ENCODE results near the gene SCD5. TPM values are rescaled to one million over a fixed set of nuclear protein-coding genes. Genes with fewer than 3 reads are reported as not detected.
A peak's percentile ranks its signal among the peaks of the same experiment; 100 is the strongest.

The SCD5 gene
- total and polyA plus RNA-seq, 2 of the 4 experiments (the other 2 are of a cell fraction) = 12.4 to 13.5 TPM

GRCh38 chr4:82733636-82734035 lies 65.0 kb downstream of the SCD5 start:
- Histone ChIP-seq H4K5ac (ENCODE audit: low read depth, low read length) (no peak overlapping the region), H3K18ac (ENCODE audit: low read depth, low read length) (no peak overlapping the region), H2AFZ (replicated peaks; ENCODE audit: low read length, poor library complexity) (peak overlapping the region; percentile 52), H2BK120ac (ENCODE audit: low read depth, low read length) (no peak overlapping the region), H3K4me2 (ENCODE audit: low read depth, low read length) (no peak overlapping the region), H3K36me3 (ENCODE audit: control insufficient read depth, insufficient read depth, low read length) (no peaks in the 10 kb centered on the region), H2BK20ac (ENCODE audit: low read depth, low read length) (no peak overlapping the region), H4K8ac (ENCODE audit: low read depth in 2 of 2, low read length in 2 of 2) (no peak overlapping the region), H2BK15ac (ENCODE audit: low read depth, low read length) (no peak overlapping the region), H3K4me1 (ENCODE audit: control insufficient read depth, insufficient read depth, low read length) (peaks cover 8% of the 10 kb centered on the region), H2BK5ac (ENCODE audit: low read depth, low read length, poor library complexity, severe bottlenecking) (no peak overlapping the region), H2AK9ac (replicated peaks; ENCODE audit: low read depth, low read length, poor library complexity) (no peak overlapping the region), H3K4me3 (ENCODE audit: insufficient read depth, low read depth, low read length) (no peak overlapping the region), H3K14ac (replicated peaks; ENCODE audit: low read depth, low read length) (no peak overlapping the region), H3K27ac (ENCODE audit: insufficient read depth, low read length) (no peak overlapping the region), H2AK5ac (ENCODE audit: low read depth, low read length) (no peak overlapping the region), H3K9me3 (ENCODE audit: control insufficient read depth, insufficient read depth, low read length) (no peaks in the 10 kb centered on the region; the same call in 1 of the 2 replicates), H3K27me3 (ENCODE audit: control insufficient read depth, insufficient read depth, low read length) (no peaks in the 10 kb centered on the region), H3K9ac (ENCODE audit: low read depth, low read length) (no peak overlapping the region), H3K4ac (ENCODE audit: low read depth, low read length) (no peak overlapping the region), H3K56ac (ENCODE audit: extremely low read depth, insufficient read depth, low read length) (no peak overlapping the region), H3K79me1 (ENCODE audit: low read depth in 1 of 2, low read length in 2 of 2) (peaks cover 0 to 12% of the 10 kb centered on the region in 2 experiments; a peak in 2 of 4 replicates), H3K9me1 (ENCODE audit: insufficient read depth, low read length) (peaks cover 13% of the 10 kb centered on the region), H4K91ac (ENCODE audit: insufficient read depth, low read depth, low read length) (no peak overlapping the region), H3K23ac (ENCODE audit: low read depth, low read length) (0 out of 2 replicates have a peak overlapping the region, but pooled peaks have one; percentile 11), H4K20me1 (ENCODE audit: insufficient read depth, low read length) (0 out of 2 replicates have a peak, but pooled peaks cover 5% of the 10 kb centered on the region)
- ATAC-seq (ENCODE audit: low read depth) (peak; percentile 75), DNase-seq (peak; percentile 93)
- intact Hi-C loops (cut with micrococcal nuclease) = no loop called here
- dilution Hi-C loops (cut with HindIII; ENCODE audit: low sequenced_read_pairs, unreplicated experiment) = no loop called here
- no CpG with 5 or more reads among the region's 7 CpGs for whole genome bisulfite sequencing, 2 experiments (ENCODE audit: extremely low coverage in 2 of 2, insufficient read length in 1 of 2)
- 0 out of 2 replicates have a peak, but pooled peaks have one; percentile 32 for TF ChIP-seq MAFK (IDR thresholded peaks at IDR 0.05; ENCODE audit: low read depth, low read length)
- TF ChIP-seq FOS (IDR thresholded peaks at IDR 0.05; ENCODE audit: low read depth, low read length) = peak; percentile 70; the same call in 1 of the 2 replicates
- TF ChIP-seq MAZ (IDR thresholded peaks at IDR 0.05; ENCODE audit: borderline replicate concordance, low read depth, low read length) = no peak
- no peak for TF ChIP-seq POLR2A (IDR thresholded peaks at IDR 0.05; ENCODE audit: low read depth, low read length)
- TF ChIP-seq RCOR1 (IDR thresholded peaks at IDR 0.05; ENCODE audit: insufficient replicate concordance, low read length) = peak; percentile 43
- 0 out of 2 replicates have a peak, but pooled peaks have one; percentile 39 for TF ChIP-seq BHLHE40 (IDR thresholded peaks at IDR 0.05; ENCODE audit: low read depth, low read length)
- POLR2A ChIA-PET (ENCODE audit: unreplicated experiment) = no interaction called here
- in situ Hi-C loops (cut with MboI; ENCODE audit: low sequenced_read_pairs) = no loop called here
- CTCF ChIA-PET = interaction anchor here (0.6 kb wide), 1 partner anchor 41 kb away, joined by 3 read pairs; no protein-coding TSS in a partner anchor
- BruUV-seq (replicated peaks) = no TSS peak

All from IMR-90 (cell line).